ENCODE measurements around the gene BOLA3. TPM values are rescaled to one million over a fixed set of nuclear protein-coding genes. Genes with fewer than 3 reads are reported as not detected.
"Not testable (repeated sequence)": the region's sequence is repeated elsewhere in the genome, so short reads cannot be mapped to it uniquely, and the experiment has no call there.

Gene BOLA3
- total and polyA plus RNA-seq, 4 donors: 27.1 to 50.2 (median 41.7) TPM

DNA sequence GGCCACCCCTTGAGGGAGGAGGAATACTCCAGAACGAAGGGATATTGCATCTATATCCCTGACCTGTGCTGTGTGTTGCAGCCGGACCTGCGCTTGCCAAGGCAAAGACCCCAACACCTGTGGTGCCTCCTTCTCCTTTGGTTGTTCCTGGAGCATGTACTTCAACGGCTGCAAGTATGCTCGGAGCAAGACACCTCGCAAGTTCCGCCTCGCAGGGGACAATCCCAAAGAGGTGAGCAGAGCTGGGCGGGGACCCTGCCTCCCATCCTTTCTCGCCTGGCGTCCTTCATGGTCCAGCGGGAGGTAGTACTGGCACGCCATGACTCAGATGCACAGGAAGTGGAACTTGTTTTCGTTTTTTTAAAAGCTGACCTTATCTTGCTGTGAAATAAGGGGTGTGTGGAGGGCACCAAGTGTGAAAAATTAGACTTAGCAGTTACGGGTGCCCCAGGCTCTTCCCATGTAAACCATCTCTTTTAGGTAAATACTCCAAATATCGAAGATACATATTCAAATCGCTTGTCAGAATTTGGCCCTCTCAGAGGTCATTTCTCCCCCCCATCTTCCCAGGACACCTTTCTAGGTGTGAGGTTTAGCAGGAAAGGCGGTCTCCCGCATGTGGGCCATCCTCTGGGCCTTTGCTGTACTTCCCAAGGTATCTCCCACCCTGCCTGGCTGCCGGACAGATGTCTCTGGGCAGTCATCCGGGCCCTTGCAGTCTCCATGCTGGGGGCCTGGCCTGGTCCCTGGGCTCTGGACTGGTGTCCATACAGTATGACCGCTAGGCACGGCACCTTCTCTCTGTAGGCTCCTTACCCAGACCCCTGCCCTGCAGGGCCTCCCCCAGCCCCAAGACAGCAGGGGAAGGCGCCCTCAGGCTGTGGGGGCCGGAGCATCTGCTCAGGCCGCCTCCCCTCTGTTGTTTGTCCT lies 57.6 kb downstream of the BOLA3 start:
- Histone ChIP-seq H3K27ac (ENCODE audit: low read depth, low read length) (no peak overlapping the region), H3K36me3 (ENCODE audit: control insufficient read depth, insufficient read depth, low read length) (peaks cover 82% of the 10 kb centered on the region)
- WGBS (ENCODE audit: insufficient coverage): 93% methylated on average over 23 of the region's 26 CpGs

DNA sequence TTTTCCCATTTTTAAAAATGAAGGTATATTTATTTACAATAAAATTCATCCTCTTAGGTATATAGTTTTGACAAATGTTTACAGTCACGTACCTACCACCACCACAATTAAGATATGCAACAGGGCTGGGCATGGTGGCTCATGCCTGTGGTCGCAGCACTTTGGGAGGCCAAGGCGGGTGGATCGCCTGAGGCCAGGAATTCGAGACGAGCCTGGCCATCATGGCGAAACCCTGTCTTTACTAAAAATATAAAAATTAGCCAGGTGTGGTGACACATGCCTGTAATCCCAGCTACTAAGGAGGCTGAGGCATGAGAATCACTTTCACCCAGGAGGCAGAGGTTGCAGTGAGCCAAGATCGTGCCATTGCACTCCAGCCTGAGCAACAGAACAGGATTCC lies 59.0 kb downstream of the BOLA3 start:
- peaks cover 71% of the 10 kb centered on the region for H3K36me3 ChIP-seq (ENCODE audit: control insufficient read depth, insufficient read depth, low read length)
- WGBS (ENCODE audit: insufficient coverage): 100% methylated on average over 4 of the region's 8 CpGs

More for the DNA sequence above, 57.6 kb downstream of the BOLA3 start:
- peaks cover 6% of the 10 kb centered on the region for H3K4me1 ChIP-seq (ENCODE audit: control insufficient read depth, insufficient read depth, low read length)
- H3K9me3 ChIP-seq (ENCODE audit: control insufficient read depth, insufficient read depth, low read length): no peaks in the 10 kb centered on the region
- no peak overlapping the region for H3K4me3 ChIP-seq (ENCODE audit: low read depth, low read length)
- H3K27me3 ChIP-seq (ENCODE audit: control insufficient read depth, insufficient read depth, low read length): no peaks in the 10 kb centered on the region
- no peak for DNase-seq (ENCODE audit: low read depth in 4 of 6, low spot score in 6 of 6)

DNA sequence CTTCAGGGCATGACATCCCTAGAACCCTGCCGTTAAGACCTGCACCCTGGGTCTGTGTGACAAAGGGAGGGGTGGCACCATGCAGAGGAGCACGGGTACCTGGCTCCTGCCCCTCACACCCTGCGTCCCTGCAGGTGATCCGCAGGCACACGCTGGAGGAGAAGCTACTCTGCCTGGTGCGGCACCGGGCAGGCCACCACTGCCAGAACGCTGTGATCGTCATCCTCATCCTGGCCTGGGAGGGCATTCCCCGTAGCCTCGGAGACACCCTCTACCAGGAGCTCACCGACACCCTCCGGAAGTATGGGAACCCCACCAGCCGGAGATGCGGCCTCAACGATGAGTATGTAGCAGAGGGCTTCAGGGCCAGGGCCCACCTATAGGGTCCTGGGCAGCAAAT lies 60.0 kb downstream of the BOLA3 start:
- DNase-seq (ENCODE audit: low read depth in 4 of 6, low spot score in 6 of 6): no peak
- Histone ChIP-seq H3K27ac (ENCODE audit: low read depth, low read length) (no peak overlapping the region), H3K9me3 (ENCODE audit: control insufficient read depth, insufficient read depth, low read length) (no peaks in the 10 kb centered on the region), H3K36me3 (ENCODE audit: control insufficient read depth, insufficient read depth, low read length) (peaks cover 71% of the 10 kb centered on the region), H3K27me3 (ENCODE audit: control insufficient read depth, insufficient read depth, low read length) (no peaks in the 10 kb centered on the region), H3K4me3 (ENCODE audit: low read depth, low read length) (no peak overlapping the region), H3K4me1 (ENCODE audit: control insufficient read depth, insufficient read depth, low read length) (no peaks in the 10 kb centered on the region)
- over 99% methylated on average over 15 of the region's 16 CpGs for WGBS (ENCODE audit: insufficient coverage)

More for the DNA sequence above, 59.0 kb downstream of the BOLA3 start:
- DNase-seq (ENCODE audit: low read depth in 4 of 6, low spot score in 6 of 6); H3K27ac ChIP-seq (ENCODE audit: low read depth, low read length); H3K27me3 ChIP-seq (ENCODE audit: control insufficient read depth, insufficient read depth, low read length); H3K4me1 ChIP-seq (ENCODE audit: control insufficient read depth, insufficient read depth, low read length); H3K9me3 ChIP-seq (ENCODE audit: control insufficient read depth, insufficient read depth, low read length); H3K4me3 ChIP-seq (ENCODE audit: low read depth, low read length): not testable (repeated sequence)

DNA sequence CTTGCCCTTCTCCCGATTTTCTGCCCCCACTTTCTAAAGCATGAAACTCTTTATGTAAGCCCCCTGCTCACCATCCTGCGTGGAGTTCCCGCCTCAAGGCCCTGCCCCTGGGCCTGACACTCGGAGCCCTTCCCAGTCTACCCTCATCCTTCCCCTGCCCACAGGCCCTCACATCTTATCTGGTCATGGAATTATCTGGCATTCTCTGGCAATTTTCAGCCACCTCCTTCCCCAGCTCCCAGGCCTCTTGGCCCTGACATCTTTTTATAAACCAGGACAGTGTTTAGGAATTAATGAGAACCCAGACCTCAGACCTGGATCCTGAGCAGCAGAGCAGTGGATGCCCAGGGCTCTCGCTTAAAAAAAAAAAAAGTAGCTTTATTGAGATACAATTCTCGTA lies 61.7 kb downstream of the BOLA3 start:
- H3K27me3 ChIP-seq (ENCODE audit: control insufficient read depth, insufficient read depth, low read length): no peaks in the 10 kb centered on the region
- WGBS (ENCODE audit: insufficient coverage): 89% methylated on average over 4 of the region's 6 CpGs
- DNase-seq (ENCODE audit: low read depth in 4 of 6, low spot score in 6 of 6): no peak
- no peaks in the 10 kb centered on the region for H3K4me1 ChIP-seq (ENCODE audit: control insufficient read depth, insufficient read depth, low read length)
- H3K4me3 ChIP-seq (ENCODE audit: low read depth, low read length): no peak overlapping the region
- no peak overlapping the region for H3K27ac ChIP-seq (ENCODE audit: low read depth, low read length)
- no peaks in the 10 kb centered on the region for H3K9me3 ChIP-seq (ENCODE audit: control insufficient read depth, insufficient read depth, low read length)
- H3K36me3 ChIP-seq (ENCODE audit: control insufficient read depth, insufficient read depth, low read length): peaks cover 65% of the 10 kb centered on the region

Other genes starting within 250 kb of the BOLA3 start
- gene DGUOK, start 221.0 kb downstream of the BOLA3 start, total RNA-seq: 10 to 100 TPM; 30.5 to 64.9 TPM
- 10 to 100 TPM; 85.4 to 89.0 TPM for gene DGUOK, start 221.0 kb downstream of the BOLA3 start, polyA plus RNA-seq (ENCODE audit: insufficient read length in 2 of 2)
- 10 to 100 TPM; 12.5 to 13.1 TPM for gene TET3, start 163.0 kb downstream of the BOLA3 start, total RNA-seq
- 10 to 100 TPM; 15.9 to 19.2 TPM for gene TET3, start 163.0 kb downstream of the BOLA3 start, polyA plus RNA-seq (ENCODE audit: insufficient read length in 2 of 2)
- 10 to 100 TPM; 70.9 to 73.4 TPM for gene MOB1A, start 31.0 kb upstream of the BOLA3 start, total RNA-seq
- 10 to 100 TPM; 34.5 to 35.5 TPM for gene MOB1A, start 31.0 kb upstream of the BOLA3 start, polyA plus RNA-seq (ENCODE audit: insufficient read length in 2 of 2)
- 10 to 100 TPM; 16.9 to 28.0 TPM for gene MTHFD2, start 50.7 kb upstream of the BOLA3 start, total RNA-seq
- 10 to 100 TPM; 24.3 to 28.2 TPM for gene MTHFD2, start 50.7 kb upstream of the BOLA3 start, polyA plus RNA-seq (ENCODE audit: insufficient read length in 2 of 2)
- 10 to 100 TPM in 1 of 2 donors, 1 to 10 TPM in 1; 1.2 to 22.3 TPM for gene SLC4A5, start 195.5 kb upstream of the BOLA3 start, total RNA-seq
- 1 to 10 TPM; 2.4 to 3.9 TPM for gene SLC4A5, start 195.5 kb upstream of the BOLA3 start, polyA plus RNA-seq (ENCODE audit: insufficient read length in 2 of 2)
- 100 to 1,000 TPM in 1 of 2 donors, 10 to 100 TPM in 1; 99.4 to 117 TPM for gene DCTN1, start 232.4 kb upstream of the BOLA3 start, total RNA-seq
- gene DCTN1, start 232.4 kb upstream of the BOLA3 start, polyA plus RNA-seq (ENCODE audit: insufficient read length in 2 of 2): 100 to 1,000 TPM; 277 to 296 TPM

Measured in spinal cord (tissue), 10 donors.